Lung (tissue), 12 donors: ENCODE results near the gene SAMD4A. TPM values are rescaled to one million over a fixed set of nuclear protein-coding genes. Genes with fewer than 3 reads are reported as not detected.

Source experiments
- ATAC-seq: fragments of 200-7000 bp; cut with Tn5 transposase; one replicate; pipeline ENCODE4 v1.9.1; 2020; ENCODE audit warnings: moderate number of reproducible peaks; ENCODE audit not compliant: insufficient read depth, low FRiP score
- DNase-seq, 3 donors: peaks; one replicate each; pipeline ENCODE4 v3.0.0-alpha.2; 2013 to 2017
- H3K27ac ChIP-seq, 2 donors: one replicate each; pipeline ENCODE4 v1.5.1; 2013; ENCODE audit warnings: mild to moderate bottlenecking in 2 of 2, moderate library complexity in 2 of 2, control low read depth in 1 of 2, inconsistent platforms in 1 of 2, low read depth in 1 of 2, low read length in 1 of 2
- H3K27me3 ChIP-seq, 3 donors: one replicate each; pipeline ENCODE4 v1.5.1; 2013; ENCODE audit warnings: low read length in 2 of 3; ENCODE audit not compliant: control insufficient read depth in 3 of 3, insufficient read depth in 3 of 3
- H3K36me3 ChIP-seq, 4 donors: one replicate each; pipeline ENCODE4 v1.5.1; 2013; ENCODE audit warnings: low read length in 4 of 4, mild to moderate bottlenecking in 1 of 4, moderate library complexity in 1 of 4; ENCODE audit not compliant: control insufficient read depth in 4 of 4, insufficient read depth in 4 of 4
- H3K4me1 ChIP-seq, 5 donors: one replicate each; pipeline ENCODE4 v1.5.1; 2013; ENCODE audit warnings: low read length in 5 of 5, mild to moderate bottlenecking in 2 of 5, moderate library complexity in 1 of 5; ENCODE audit not compliant: control insufficient read depth in 5 of 5, insufficient read depth in 5 of 5
- H3K4me3 ChIP-seq: one replicate; pipeline ENCODE4 v1.5.1; 2013; ENCODE audit warnings: mild to moderate bottlenecking, control low read depth, moderate library complexity
- H3K9ac ChIP-seq, 2 donors: one replicate each; pipeline ENCODE4 v1.5.1; 2013; ENCODE audit warnings: low read length in 2 of 2, control low read depth in 1 of 2; ENCODE audit not compliant: insufficient read depth in 1 of 2
- H3K9me3 ChIP-seq, 4 donors: one replicate each; pipeline ENCODE4 v1.5.1; 2013; ENCODE audit warnings: low read length in 3 of 4, mild to moderate bottlenecking in 1 of 4, moderate library complexity in 1 of 4; ENCODE audit not compliant: control insufficient read depth in 4 of 4, insufficient read depth in 3 of 4
- CTCF ChIP-seq: IDR thresholded peaks from 2 replicates; pipeline ENCODE4 v1.5.1; 2012; ENCODE audit warnings: mild to moderate bottlenecking; ENCODE audit errors: control extremely low read depth, extremely low read depth
- WGBS, 2 donors: extraction: QIAGEN DNeasy Blood & Tissue Kit; methylation state at CpG; one replicate each; pipeline ENCODE4 v1.1.7; 2013; 5-methylcytosine and 5-hydroxymethylcytosine counted together
- polyA plus RNA-seq, 2 donors: library from polyadenylated mRNA; stranded (reverse); fragments of 200-250 nt; gene quantifications; one replicate each; pipeline ENCODE4 v1.2.1, GENCODE V29; 2013
- total RNA-seq, 2 donors: library from RNA; depleted of rRNA in 1 of 2; stranded (reverse); fragments of >200 nt in 1 of 2; gene quantifications; one replicate each; pipeline ENCODE4 v1.2.1, GENCODE V29; 2014 to 2021
- donor health status: control.
- donor health status: control.
- donor health status: Bipolar disorder and iron deficiency.
- donor health status: healthy.
- donor health status: DM: yes; HTN: yes; CAD: no.

The SAMD4A gene
- total and polyA plus RNA-seq, 4 donors, result 5.8 to 26.6 (median 16.2) TPM

GRCh38 chr14:54629183-54629582, 62.3 kb downstream of the SAMD4A start:
- Histone ChIP-seq H3K27me3 (no peaks in the 10 kb centered on the region), H3K9ac (no peak overlapping the region), H3K4me3 (no peak overlapping the region), H3K4me1 (peaks cover 6 to 54% (median 30%) of the 10 kb centered on the region in 5 donors), H3K36me3 (no peaks in the 10 kb centered on the region), H3K9me3 (peaks cover 0 to 2% (median 0%) of the 10 kb centered on the region in 4 donors), H3K27ac (peak overlapping the region in 1 of 2 donors; percentile 76)
- ATAC-seq (no peak), DNase-seq (no peak)
- WGBS, 2 donors, result 88 to 96% methylated on average over 3 of the region's 3 CpGs
- no peak for TF ChIP-seq CTCF

GRCh38 chr14:54629635-54630360, 62.9 kb downstream of the SAMD4A start:
- ATAC-seq, result no peak
- Histone ChIP-seq H3K27ac (no peak overlapping the region), H3K9me3 (peaks cover 0 to 2% (median 0%) of the 10 kb centered on the region in 4 donors)

GRCh38 chr14:54631016-54631415, 64.1 kb downstream of the SAMD4A start:
- no peak overlapping the region for H3K4me3 ChIP-seq
- H3K9ac ChIP-seq, result no peak overlapping the region
- H3K27me3 ChIP-seq, result no peaks in the 10 kb centered on the region
- ATAC-seq (no peak), DNase-seq (no peak)
- H3K27ac ChIP-seq, result peak overlapping the region in 1 of 2 donors; percentile 34
- 44 to 61% methylated on average over 1 of the region's 1 CpG for WGBS, 2 donors
- no peak for TF ChIP-seq CTCF
- no peaks in the 10 kb centered on the region for H3K36me3 ChIP-seq
- H3K4me1 ChIP-seq, result peaks cover 5 to 38% (median 14%) of the 10 kb centered on the region in 5 donors
- peaks cover 0 to 2% (median 0%) of the 10 kb centered on the region in 4 donors for H3K9me3 ChIP-seq

More at GRCh38 chr14:54629635-54630360, 62.9 kb downstream of the SAMD4A start:
- TF ChIP-seq CTCF, result no peak
- H3K4me3 ChIP-seq, result no peak overlapping the region
- no peaks in the 10 kb centered on the region for H3K36me3 ChIP-seq
- DNase-seq, result peak in 1 of 3 donors; percentile 9
- peaks cover 6 to 47% (median 24%) of the 10 kb centered on the region in 5 donors for H3K4me1 ChIP-seq
- 38 to 42% methylated on average over 3 of the region's 3 CpGs for WGBS, 2 donors
- no peaks in the 10 kb centered on the region for H3K27me3 ChIP-seq
- H3K9ac ChIP-seq, result no peak overlapping the region
